ENCODE results near the gene FRZB.

Gene FRZB

GRCh38 chr2:182834293-182834692 is 32.1 kb downstream of the FRZB start:
- no peak for DNase-seq (ENCODE audit: low spot score)

- DNase-seq (ENCODE audit: low spot score): no peak
These were observed 33.2 kb downstream of the FRZB start for GRCh38 chr2:182833084-182833854.

GRCh38 chr2:182831921-182832320 is 34.5 kb downstream of the FRZB start:
- DNase-seq (ENCODE audit: low spot score): no peak

- no peak for DNase-seq (ENCODE audit: low spot score)
These were observed 35.3 kb downstream of the FRZB start for GRCh38 chr2:182831101-182831500.

- DNase-seq (ENCODE audit: low spot score): no peak
These were observed 39.1 kb downstream of the FRZB start for GRCh38 chr2:182827182-182827879.

GRCh38 chr2:182826496-182826895 is 39.9 kb downstream of the FRZB start:
- no peak for DNase-seq (ENCODE audit: low spot score)

- no peak for DNase-seq (ENCODE audit: low spot score)
These were observed 40.4 kb downstream of the FRZB start for GRCh38 chr2:182826064-182826463.

GRCh38 chr2:182824767-182825158 is 41.7 kb downstream of the FRZB start:
- no peak for DNase-seq (ENCODE audit: low spot score)

GRCh38 chr2:182824056-182824766 is 42.2 kb downstream of the FRZB start:
- DNase-seq (ENCODE audit: low spot score): no peak

- no peak for DNase-seq (ENCODE audit: low spot score)
These were observed 43.7 kb downstream of the FRZB start for GRCh38 chr2:182822733-182823132.

- DNase-seq (ENCODE audit: low spot score): no peak
These were observed 45.3 kb downstream of the FRZB start for GRCh38 chr2:182821182-182821581.

- no peak for DNase-seq (ENCODE audit: low spot score)
These were observed 47.0 kb downstream of the FRZB start for GRCh38 chr2:182819412-182819811.

- no peak for DNase-seq (ENCODE audit: low spot score)
These were observed 47.5 kb downstream of the FRZB start for GRCh38 chr2:182818925-182819324.

- no peak for DNase-seq (ENCODE audit: low spot score)
These were observed 47.9 kb downstream of the FRZB start for GRCh38 chr2:182818501-182818900.

GRCh38 chr2:182817558-182817957 is 48.9 kb downstream of the FRZB start:
- DNase-seq (ENCODE audit: low spot score): no peak

GRCh38 chr2:182816866-182817265 is 49.6 kb downstream of the FRZB start:
- DNase-seq (ENCODE audit: low spot score): no peak

GRCh38 chr2:182814804-182815203 is 51.6 kb downstream of the FRZB start:
- no peak for DNase-seq (ENCODE audit: low spot score)

GRCh38 chr2:182814380-182814779 is 52.1 kb downstream of the FRZB start:
- DNase-seq (ENCODE audit: low spot score): no peak

- no peak for DNase-seq (ENCODE audit: low spot score)
These were observed 56.4 kb downstream of the FRZB start for GRCh38 chr2:182810087-182810486.

GRCh38 chr2:182807319-182807718 is 59.1 kb downstream of the FRZB start:
- no peak for DNase-seq (ENCODE audit: low spot score)

GRCh38 chr2:182804128-182804527 is 62.3 kb downstream of the FRZB start:
- DNase-seq (ENCODE audit: low spot score): no peak

GRCh38 chr2:182798736-182799135 is 67.7 kb downstream of the FRZB start:
- DNase-seq (ENCODE audit: low spot score): no peak

- no peak for DNase-seq (ENCODE audit: low spot score)
These were observed 74.0 kb downstream of the FRZB start for GRCh38 chr2:182792441-182792840.

All from globus pallidus (tissue), 1 donor.